Liver (tissue), 9 donors: ENCODE measurements around the gene CFAP74. TPM values are rescaled to one million over a fixed set of nuclear protein-coding genes. Genes with fewer than 3 reads are reported as not detected.

ENCODE experiments used
- DNase-seq: peaks from one replicate; pipeline ENCODE4 v3.0.0-alpha.2; 2017; ENCODE audit warnings: low spot score
- H3K27ac ChIP-seq, 2 donors: one replicate each; pipeline ENCODE4 v1.7.0; 2013; ENCODE audit warnings: inconsistent platforms in 2 of 2, low read length in 2 of 2, control low read depth in 1 of 2, low read depth in 1 of 2, mild to moderate bottlenecking in 1 of 2
- H3K27me3 ChIP-seq, 4 donors: one replicate each; pipeline versions ENCODE4 v1.6.1 to v1.7.0; 2013; ENCODE audit warnings: low read length in 3 of 4, inconsistent platforms in 1 of 4, mild to moderate bottlenecking in 1 of 4, moderate library complexity in 1 of 4; ENCODE audit not compliant: control insufficient read depth in 4 of 4, insufficient read depth in 4 of 4
- H3K36me3 ChIP-seq, 4 donors: one replicate each; pipeline versions ENCODE4 v1.6.1 to v1.7.0; 2013; ENCODE audit warnings: low read length in 3 of 4, mild to moderate bottlenecking in 3 of 4, low read depth in 1 of 4, moderate library complexity in 1 of 4; ENCODE audit not compliant: control insufficient read depth in 4 of 4, insufficient read depth in 3 of 4
- H3K4me1 ChIP-seq, 4 donors: one replicate each; pipeline versions ENCODE4 v1.6.1 to v1.7.0; 2013; ENCODE audit warnings: low read length in 3 of 4, mild to moderate bottlenecking in 3 of 4, moderate library complexity in 1 of 4; ENCODE audit not compliant: control insufficient read depth in 4 of 4, insufficient read depth in 4 of 4
- H3K4me3 ChIP-seq, 3 donors: one replicate each; pipeline versions ENCODE4 v1.6.1 to v1.7.0; 2013; ENCODE audit warnings: low read length in 3 of 3, control low read depth in 1 of 3, low read depth in 1 of 3, mild to moderate bottlenecking in 1 of 3
- H3K9ac ChIP-seq, 2 donors: one replicate each; pipeline ENCODE4 v1.7.0; 2013; ENCODE audit warnings: low read length in 2 of 2, mild to moderate bottlenecking in 2 of 2, moderate library complexity in 2 of 2, control low read depth in 1 of 2, low read depth in 1 of 2
- H3K9me3 ChIP-seq, 4 donors: one replicate each; pipeline versions ENCODE4 v1.6.1 to v1.7.0; 2013; ENCODE audit warnings: low read length in 3 of 4; ENCODE audit not compliant: control insufficient read depth in 4 of 4
- CTCF ChIP-seq: fragments of 150-350 bp; IDR thresholded peaks from 2 replicates; pipeline ENCODE4 v1.5.1; 2017; ENCODE audit warnings: improper control_type of control experiment, low read depth, low read length; ENCODE audit not compliant: missing input control
- EGR1 ChIP-seq, 2 donors: IDR thresholded peaks; 2 replicates each; pipeline ENCODE4 v1.6.1; 2016 to 2018; ENCODE audit warnings: antibody characterized with exemption in 2 of 2, low read depth in 2 of 2
- FOXA2 ChIP-seq: IDR thresholded peaks from 2 replicates; pipeline ENCODE4 v1.6.1; 2016; ENCODE audit warnings: antibody characterized with exemption
- GABPA ChIP-seq, 2 donors: IDR thresholded peaks in 1 of 2; conservative IDR thresholded peaks in 1 of 2; 2 replicates each; pipeline ENCODE4 v1.6.1; 2016; ENCODE audit warnings: antibody characterized with exemption in 2 of 2, mild to moderate bottlenecking in 1 of 2, moderate library complexity in 1 of 2
- HNF4A ChIP-seq, 2 donors: conservative IDR thresholded peaks; 2 replicates each; pipeline ENCODE4 v1.6.1; 2016; ENCODE audit warnings: antibody characterized with exemption in 2 of 2, mild to moderate bottlenecking in 2 of 2
- HNF4G ChIP-seq: IDR thresholded peaks from 2 replicates; pipeline ENCODE4 v1.6.1; 2016; ENCODE audit warnings: antibody characterized with exemption
- JUND ChIP-seq, 2 donors: IDR thresholded peaks; 2 replicates each; pipeline ENCODE4 v1.6.1; 2016; ENCODE audit warnings: antibody characterized with exemption in 2 of 2
- RAD21 ChIP-seq, 2 donors: IDR thresholded peaks; 2 replicates each; pipeline ENCODE4 v1.6.1; 2016; ENCODE audit warnings: antibody characterized with exemption in 2 of 2, mild to moderate bottlenecking in 2 of 2
- RXRA ChIP-seq, 2 donors: IDR thresholded peaks; 2 replicates each; pipeline ENCODE4 v1.6.1; 2017 to 2018; ENCODE audit warnings: antibody characterized with exemption in 2 of 2, mild to moderate bottlenecking in 1 of 2
- SP1 ChIP-seq: IDR thresholded peaks from 2 replicates; pipeline ENCODE4 v1.6.1; 2018; ENCODE audit warnings: antibody characterized with exemption, mild to moderate bottlenecking
- TAF1 ChIP-seq: conservative IDR thresholded peaks from 2 replicates; pipeline ENCODE4 v1.6.1; 2016; ENCODE audit warnings: antibody characterized with exemption, mild to moderate bottlenecking
- YY1 ChIP-seq: IDR thresholded peaks from 2 replicates; pipeline ENCODE4 v1.6.1; 2016; ENCODE audit warnings: antibody characterized with exemption, mild to moderate bottlenecking
- ZBTB33 ChIP-seq: IDR thresholded peaks from 2 replicates; pipeline ENCODE4 v1.6.1; 2016; ENCODE audit warnings: antibody characterized with exemption
- WGBS: extraction: QIAGEN DNeasy Blood & Tissue Kit; methylation state at CpG from one replicate; pipeline ENCODE4 v1.1.7; 2013; 5-methylcytosine and 5-hydroxymethylcytosine counted together
- polyA plus RNA-seq, 2 donors: library from polyadenylated mRNA; stranded (reverse) in 1 of 2; unstranded in 1 of 2; fragments of 200-250 nt in 1 of 2; fragments of >200 nt in 1 of 2; fragmentation: Nextera tagmentation in 1 of 2; extraction: Ambion mirVana in 1 of 2; gene quantifications; one replicate each; pipeline versions ENCODE4 v1.2.1 to v1.2.3, GENCODE V29; 2013 to 2015
- total RNA-seq, 2 donors: library from RNA; depleted of rRNA; stranded (reverse); fragments of >200 nt; gene quantifications; one replicate each; pipeline ENCODE4 v1.2.3, GENCODE V29; 2014
- TF ChIP-seq, protein P1 (sequence below): IDR thresholded peaks from 2 replicates; pipeline ENCODE4 v1.6.1; 2016; ENCODE audit warnings: antibody characterized with exemption, mild to moderate bottlenecking
- donor health status: healthy.
- donor health status: healthy.
- donor health status: healthy.
- donor health status: healthy.
- donor health status: healthy.

Gene CFAP74
- total and polyA plus RNA-seq, 4 donors, result under 0.01 to 0.31 TPM; not detected in 2

DNA sequence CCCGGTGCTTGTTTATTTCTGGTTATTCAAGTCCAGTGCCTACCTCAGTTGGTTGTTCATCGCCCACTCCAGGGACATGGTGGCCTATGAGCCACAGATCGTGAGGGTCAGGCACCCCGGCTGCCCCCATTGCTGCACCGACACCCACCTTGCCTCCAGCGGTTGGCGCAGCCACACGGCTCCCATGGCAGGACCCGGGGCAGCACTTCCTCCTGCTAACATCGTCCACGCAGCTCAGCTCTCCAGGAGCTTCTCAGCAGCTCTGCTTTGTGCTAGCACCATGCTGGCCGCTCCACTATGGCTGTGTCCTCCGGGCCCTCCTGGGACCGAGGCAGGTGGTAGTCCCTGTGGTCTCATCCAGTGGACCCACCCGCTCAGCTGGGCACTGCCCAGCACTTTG is 32.7 kb upstream of the CFAP74 start (continued):
- TF ChIP-seq CTCF, result no peak
- no peak for TF ChIP-seq SP1
- no peak for TF ChIP-seq YY1
- TF ChIP-seq GABPA (IDR thresholded peaks at IDR 0.05 in 1 of 2, conservative IDR thresholded peaks at IDR 0.05 in 1 of 2), result no peak

- no peaks in the 10 kb centered on the region for H3K36me3 ChIP-seq
- peaks cover 0 to 2% (median 0%) of the 10 kb centered on the region in 4 donors for H3K27me3 ChIP-seq
- H3K9ac ChIP-seq, result no peak overlapping the region
- 63% methylated on average over 13 of the region's 13 CpGs for WGBS
- no peak overlapping the region for H3K4me3 ChIP-seq
- H3K9me3 ChIP-seq, result no peaks in the 10 kb centered on the region
- DNase-seq, result no peak
- H3K4me1 ChIP-seq, result no peaks in the 10 kb centered on the region
- no peak overlapping the region for H3K27ac ChIP-seq
- no peak for TF ChIP-seq EGR1 (IDR thresholded peaks at IDR 0.05; ENCODE audit: low read depth in 2 of 2)
Observed at GRCh38 chr1:2033165-2033564, 29.6 kb upstream of the CFAP74 start.

DNA sequence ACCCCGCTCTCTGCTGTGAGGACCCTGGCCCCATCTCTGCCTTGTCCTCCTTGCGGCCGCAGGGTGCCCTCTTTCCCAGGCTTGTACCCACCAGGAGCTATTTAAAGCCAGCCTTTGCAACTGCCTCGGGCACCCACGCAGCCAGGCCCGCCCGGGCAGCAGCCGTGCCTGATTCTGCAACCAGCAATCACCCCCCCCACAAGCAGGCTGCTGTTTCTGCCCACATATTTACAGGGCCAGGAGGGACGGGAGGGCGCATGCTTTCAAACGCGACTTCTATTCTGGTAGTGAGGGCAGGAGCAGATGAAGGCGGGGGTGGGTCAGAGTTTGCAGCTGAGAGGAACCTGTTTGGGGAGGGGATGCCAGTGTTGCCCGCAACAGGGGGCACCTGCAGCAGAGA is 29.2 kb upstream of the CFAP74 start:
- no peaks in the 10 kb centered on the region for H3K9me3 ChIP-seq
- no peak for TF ChIP-seq EGR1 (IDR thresholded peaks at IDR 0.05; ENCODE audit: low read depth in 2 of 2)
- no peaks in the 10 kb centered on the region for H3K4me1 ChIP-seq
- no peak overlapping the region for H3K4me3 ChIP-seq
- no peak overlapping the region for H3K9ac ChIP-seq
- 65% methylated on average over 14 of the region's 14 CpGs for WGBS
- peaks cover 0 to 2% (median 0%) of the 10 kb centered on the region in 4 donors for H3K27me3 ChIP-seq
- no peak overlapping the region for H3K27ac ChIP-seq
- H3K36me3 ChIP-seq, result no peaks in the 10 kb centered on the region
- DNase-seq, result no peak

DNA sequence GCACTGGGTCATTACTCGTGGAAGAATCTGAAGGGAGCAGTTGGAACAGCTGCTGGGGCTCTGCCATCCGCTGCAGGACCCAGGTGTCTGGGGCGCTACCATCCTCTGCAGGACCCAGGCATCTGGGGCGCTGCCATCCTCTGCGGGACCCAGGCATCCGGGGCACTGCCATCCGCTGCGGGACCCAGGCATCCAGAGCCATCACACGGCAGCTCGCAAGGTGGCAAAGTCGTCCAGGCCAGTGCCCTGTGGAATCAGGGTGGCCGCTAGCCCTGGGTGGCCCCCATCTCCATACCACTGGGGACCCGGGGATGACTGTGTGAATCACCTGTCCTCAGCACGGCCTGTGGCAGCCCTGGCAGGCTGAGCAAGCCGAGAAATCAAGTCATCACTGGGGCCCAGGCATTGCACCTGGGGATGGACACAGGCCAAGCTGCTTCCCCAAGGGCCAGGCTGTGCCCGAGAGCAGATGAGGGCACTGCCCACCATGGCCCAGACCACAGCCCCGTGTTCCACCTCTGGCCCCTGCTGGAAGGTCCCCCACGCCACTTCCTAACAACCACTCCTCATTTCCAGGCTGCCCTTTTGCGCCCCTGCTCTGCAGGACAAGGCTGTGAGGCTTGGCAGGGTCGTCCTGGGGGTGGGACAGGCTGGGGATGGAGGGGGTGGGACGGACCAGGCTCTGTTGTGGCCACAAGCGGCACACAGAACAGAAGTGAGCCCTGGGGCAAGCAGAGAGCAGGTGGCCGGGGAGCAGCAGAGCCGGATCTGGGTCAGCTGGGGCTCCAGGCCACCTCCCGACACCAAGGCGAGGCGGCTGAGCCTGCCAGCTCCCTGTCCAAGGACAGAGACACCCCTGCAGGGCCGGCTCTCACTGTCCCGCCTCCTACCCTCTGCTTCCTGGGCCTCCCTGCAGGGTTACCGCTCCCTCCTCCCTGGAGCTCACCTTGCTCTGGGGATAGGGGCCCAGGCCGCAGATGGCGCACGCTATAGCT is 28.3 kb upstream of the CFAP74 start:
- no peak overlapping the region for H3K9ac ChIP-seq
- H3K9me3 ChIP-seq, result no peaks in the 10 kb centered on the region
- WGBS, result 80% methylated on average over 33 of the region's 33 CpGs
- no peak overlapping the region for H3K4me3 ChIP-seq
- no peaks in the 10 kb centered on the region for H3K4me1 ChIP-seq
- no peak for DNase-seq
- no peaks in the 10 kb centered on the region for H3K36me3 ChIP-seq
- no peak overlapping the region for H3K27ac ChIP-seq
- peaks cover 0 to 2% (median 0%) of the 10 kb centered on the region in 4 donors for H3K27me3 ChIP-seq
- TF ChIP-seq EGR1 (IDR thresholded peaks at IDR 0.05; ENCODE audit: low read depth in 2 of 2) (no peak), JUND (IDR thresholded peaks at IDR 0.05) (no peak), ZBTB33 (no peak), RAD21 (IDR thresholded peaks at IDR 0.05) (no peak), SP1 (no peak), HNF4A (conservative IDR thresholded peaks at IDR 0.05) (no peak), FOXA2 (no peak), HNF4G (no peak), RXRA (IDR thresholded peaks at IDR 0.05) (no peak), CTCF (no peak), YY1 (no peak), TAF1 (no peak)
- TF ChIP-seq, protein P1, sequence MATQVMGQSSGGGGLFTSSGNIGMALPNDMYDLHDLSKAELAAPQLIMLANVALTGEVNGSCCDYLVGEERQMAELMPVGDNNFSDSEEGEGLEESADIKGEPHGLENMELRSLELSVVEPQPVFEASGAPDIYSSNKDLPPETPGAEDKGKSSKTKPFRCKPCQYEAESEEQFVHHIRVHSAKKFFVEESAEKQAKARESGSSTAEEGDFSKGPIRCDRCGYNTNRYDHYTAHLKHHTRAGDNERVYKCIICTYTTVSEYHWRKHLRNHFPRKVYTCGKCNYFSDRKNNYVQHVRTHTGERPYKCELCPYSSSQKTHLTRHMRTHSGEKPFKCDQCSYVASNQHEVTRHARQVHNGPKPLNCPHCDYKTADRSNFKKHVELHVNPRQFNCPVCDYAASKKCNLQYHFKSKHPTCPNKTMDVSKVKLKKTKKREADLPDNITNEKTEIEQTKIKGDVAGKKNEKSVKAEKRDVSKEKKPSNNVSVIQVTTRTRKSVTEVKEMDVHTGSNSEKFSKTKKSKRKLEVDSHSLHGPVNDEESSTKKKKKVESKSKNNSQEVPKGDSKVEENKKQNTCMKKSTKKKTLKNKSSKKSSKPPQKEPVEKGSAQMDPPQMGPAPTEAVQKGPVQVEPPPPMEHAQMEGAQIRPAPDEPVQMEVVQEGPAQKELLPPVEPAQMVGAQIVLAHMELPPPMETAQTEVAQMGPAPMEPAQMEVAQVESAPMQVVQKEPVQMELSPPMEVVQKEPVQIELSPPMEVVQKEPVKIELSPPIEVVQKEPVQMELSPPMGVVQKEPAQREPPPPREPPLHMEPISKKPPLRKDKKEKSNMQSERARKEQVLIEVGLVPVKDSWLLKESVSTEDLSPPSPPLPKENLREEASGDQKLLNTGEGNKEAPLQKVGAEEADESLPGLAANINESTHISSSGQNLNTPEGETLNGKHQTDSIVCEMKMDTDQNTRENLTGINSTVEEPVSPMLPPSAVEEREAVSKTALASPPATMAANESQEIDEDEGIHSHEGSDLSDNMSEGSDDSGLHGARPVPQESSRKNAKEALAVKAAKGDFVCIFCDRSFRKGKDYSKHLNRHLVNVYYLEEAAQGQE, result no peak
